HAP-1 (cell line): ENCODE data around the gene ITGBL1.

Source experiments
- DNase-seq, 2 experiments: peaks; one replicate each; pipeline ENCODE4 v3.0.0-alpha.2; 2016 to 2020; ENCODE audit warnings: low spot score in 2 of 2
- H3K27me3 ChIP-seq: fragments of 250-450 bp; sonication (Bioruptor Pico); 2 replicates; pipeline ENCODE4 v1.5.1; 2020; ENCODE audit warnings: low read depth, mild to moderate bottlenecking, moderate library complexity
- H3K36me3 ChIP-seq: fragments of 250-450 bp; sonication (Bioruptor Pico); replicated peaks from 2 replicates; pipeline ENCODE4 v1.5.1; 2020; ENCODE audit warnings: mild to moderate bottlenecking
- H3K4me1 ChIP-seq: fragments of 250-450 bp; sonication (Bioruptor Pico); 2 replicates; pipeline ENCODE4 v1.5.1; 2020; ENCODE audit warnings: mild to moderate bottlenecking
- H3K4me3 ChIP-seq: fragments of 250-450 bp; sonication (Bioruptor Pico); 2 replicates; pipeline ENCODE4 v1.5.1; 2020; ENCODE audit warnings: mild to moderate bottlenecking, moderate library complexity
- H3K9me3 ChIP-seq: fragments of 250-450 bp; sonication (Bioruptor Pico); 2 replicates; pipeline ENCODE4 v1.5.1; 2020; ENCODE audit warnings: mild to moderate bottlenecking, moderate library complexity
- in situ Hi-C: fragments of 300-500 bp; cut with MboI; formaldehyde crosslinking; loops from 3 replicates; pipeline ENCODE4 v1.14.3; 2020; ENCODE audit warnings: low sequenced_read_pairs, inconsistent platforms, mixed read lengths

ITGBL1 gene

GRCh38 chr13:101452519-101453485 lies at the start of gene ITGBL1:
TSS of gene ITGBL1 (plus strand) at chr13:101452675. CDS start at chr13:101452834, 159 bp downstream.
- no peaks in the 10 kb centered on the region for H3K4me1 ChIP-seq
- in situ Hi-C loops = no loop called here
- no peaks in the 10 kb centered on the region for H3K27me3 ChIP-seq
- H3K4me3 ChIP-seq = no peak within 1 kb of the TSS
- no peaks in the 10 kb centered on the region for H3K36me3 ChIP-seq
- no peaks in the 10 kb centered on the region for H3K9me3 ChIP-seq
- DNase-seq = no peak

- H3K9me3 ChIP-seq = no peaks in the 10 kb centered on the region
- H3K36me3 ChIP-seq = no peaks in the 10 kb centered on the region
- DNase-seq = no peak
- no peak overlapping the region for H3K4me3 ChIP-seq
- H3K27me3 ChIP-seq = peaks cover 3% of the 10 kb centered on the region
- in situ Hi-C loops = no loop called here
- H3K4me1 ChIP-seq = no peaks in the 10 kb centered on the region
These were observed 45.7 kb upstream of the ITGBL1 start for GRCh38 chr13:101406791-101407190.

- peaks cover 2% of the 10 kb centered on the region for H3K27me3 ChIP-seq
- H3K4me3 ChIP-seq = no peak overlapping the region
- H3K4me1 ChIP-seq = no peaks in the 10 kb centered on the region
- DNase-seq = no peak
- in situ Hi-C loops = no loop called here
- no peaks in the 10 kb centered on the region for H3K9me3 ChIP-seq
- no peaks in the 10 kb centered on the region for H3K36me3 ChIP-seq
These were observed 44.3 kb upstream of the ITGBL1 start for GRCh38 chr13:101408154-101408553.

- Histone ChIP-seq H3K36me3 (no peaks in the 10 kb centered on the region), H3K9me3 (no peaks in the 10 kb centered on the region), H3K4me3 (no peak overlapping the region), H3K27me3 (peaks cover 2% of the 10 kb centered on the region), H3K4me1 (no peaks in the 10 kb centered on the region)
- in situ Hi-C loops = no loop called here
- DNase-seq = no peak
These were observed 43.4 kb upstream of the ITGBL1 start for GRCh38 chr13:101408992-101409656.

GRCh38 chr13:101412076-101412475 lies 40.4 kb upstream of the ITGBL1 start:
- in situ Hi-C loops = no loop called here
- no peak for DNase-seq

GRCh38 chr13:101415358-101416174 lies 36.9 kb upstream of the ITGBL1 start:
- H3K9me3 ChIP-seq = no peaks in the 10 kb centered on the region
- no peaks in the 10 kb centered on the region for H3K36me3 ChIP-seq
- in situ Hi-C loops = no loop called here
- no peaks in the 10 kb centered on the region for H3K4me1 ChIP-seq
- no peak for DNase-seq
- H3K4me3 ChIP-seq = no peak overlapping the region
- peaks cover 11% of the 10 kb centered on the region for H3K27me3 ChIP-seq

More at GRCh38 chr13:101412076-101412475, 40.4 kb upstream of the ITGBL1 start:
- Histone ChIP-seq H3K36me3 (no peaks in the 10 kb centered on the region), H3K9me3 (no peaks in the 10 kb centered on the region), H3K4me1 (no peaks in the 10 kb centered on the region), H3K4me3 (no peak overlapping the region), H3K27me3 (peaks cover 7% of the 10 kb centered on the region)

GRCh38 chr13:101416181-101417042 lies 36.1 kb upstream of the ITGBL1 start, which contains the start of gene NALCN:
TSS of gene NALCN (minus strand) at chr13:101416508. CDS start at chr13:101399126, 17,382 bp downstream.
- in situ Hi-C loops = no loop called here
- no peaks in the 10 kb centered on the region for H3K36me3 ChIP-seq
- DNase-seq = peak in 1 of 2 experiments; percentile 11
- peak within 1 kb of the TSS; percentile 13; the same call in 1 of the 2 replicates for H3K4me3 ChIP-seq
- peaks cover 11% of the 10 kb centered on the region for H3K27me3 ChIP-seq
- H3K9me3 ChIP-seq = no peaks in the 10 kb centered on the region
- H3K4me1 ChIP-seq = no peaks in the 10 kb centered on the region

GRCh38 chr13:101417043-101417406 lies 35.5 kb upstream of the ITGBL1 start:
- no peak for DNase-seq
- no peaks in the 10 kb centered on the region for H3K4me1 ChIP-seq
- no peak overlapping the region for H3K4me3 ChIP-seq
- no peaks in the 10 kb centered on the region for H3K36me3 ChIP-seq
- H3K9me3 ChIP-seq = no peaks in the 10 kb centered on the region
- H3K27me3 ChIP-seq = peaks cover 11% of the 10 kb centered on the region
- in situ Hi-C loops = no loop called here

GRCh38 chr13:101417501-101417900 lies 35.0 kb upstream of the ITGBL1 start:
- Histone ChIP-seq H3K4me3 (no peak overlapping the region), H3K4me1 (no peaks in the 10 kb centered on the region), H3K36me3 (no peaks in the 10 kb centered on the region), H3K9me3 (no peaks in the 10 kb centered on the region), H3K27me3 (peaks cover 9% of the 10 kb centered on the region)
- in situ Hi-C loops = no loop called here
- no peak for DNase-seq

- Histone ChIP-seq H3K4me1 (no peaks in the 10 kb centered on the region), H3K27me3 (no peaks in the 10 kb centered on the region), H3K36me3 (no peaks in the 10 kb centered on the region), H3K4me3 (no peak overlapping the region), H3K9me3 (no peaks in the 10 kb centered on the region)
- in situ Hi-C loops = no loop called here
- DNase-seq = no peak
These were observed 28.6 kb upstream of the ITGBL1 start for GRCh38 chr13:101423872-101424271.

GRCh38 chr13:101424381-101425155 lies 27.9 kb upstream of the ITGBL1 start:
- in situ Hi-C loops = no loop called here
- DNase-seq = no peak

GRCh38 chr13:101425156-101425471 lies 27.4 kb upstream of the ITGBL1 start:
- H3K27me3 ChIP-seq = no peaks in the 10 kb centered on the region
- in situ Hi-C loops = no loop called here
- H3K4me3 ChIP-seq = no peak overlapping the region
- H3K4me1 ChIP-seq = no peaks in the 10 kb centered on the region
- no peaks in the 10 kb centered on the region for H3K9me3 ChIP-seq
- H3K36me3 ChIP-seq = no peaks in the 10 kb centered on the region
- DNase-seq = no peak

More at GRCh38 chr13:101424381-101425155, 27.9 kb upstream of the ITGBL1 start:
- Histone ChIP-seq H3K27me3 (no peaks in the 10 kb centered on the region), H3K9me3 (no peaks in the 10 kb centered on the region), H3K36me3 (no peaks in the 10 kb centered on the region), H3K4me1 (no peaks in the 10 kb centered on the region), H3K4me3 (no peak overlapping the region)
